HG03039 (cell line): Measurements from ENCODE around the gene SLC17A2.

Experiments used
- ATAC-seq: cut with Tn5 transposase; IDR thresholded peaks from one replicate; pipeline ENCODE4 v1.9.1; 2021; ENCODE audit warnings: mild to moderate bottlenecking, moderate library complexity; ENCODE audit not compliant: unreplicated experiment

Gene SLC17A2, protein sequence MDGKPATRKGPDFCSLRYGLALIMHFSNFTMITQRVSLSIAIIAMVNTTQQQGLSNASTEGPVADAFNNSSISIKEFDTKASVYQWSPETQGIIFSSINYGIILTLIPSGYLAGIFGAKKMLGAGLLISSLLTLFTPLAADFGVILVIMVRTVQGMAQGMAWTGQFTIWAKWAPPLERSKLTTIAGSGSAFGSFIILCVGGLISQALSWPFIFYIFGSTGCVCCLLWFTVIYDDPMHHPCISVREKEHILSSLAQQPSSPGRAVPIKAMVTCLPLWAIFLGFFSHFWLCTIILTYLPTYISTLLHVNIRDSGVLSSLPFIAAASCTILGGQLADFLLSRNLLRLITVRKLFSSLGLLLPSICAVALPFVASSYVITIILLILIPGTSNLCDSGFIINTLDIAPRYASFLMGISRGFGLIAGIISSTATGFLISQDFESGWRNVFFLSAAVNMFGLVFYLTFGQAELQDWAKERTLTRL

GRCh38 chr6:25930532-25931410, at the start of gene SLC17A2:
Gene SLC17A2, minus strand, starts transcription at chr6:25930691. Its CDS starts 4,895 bp downstream, at chr6:25925796.
- no peak for ATAC-seq

DNA sequence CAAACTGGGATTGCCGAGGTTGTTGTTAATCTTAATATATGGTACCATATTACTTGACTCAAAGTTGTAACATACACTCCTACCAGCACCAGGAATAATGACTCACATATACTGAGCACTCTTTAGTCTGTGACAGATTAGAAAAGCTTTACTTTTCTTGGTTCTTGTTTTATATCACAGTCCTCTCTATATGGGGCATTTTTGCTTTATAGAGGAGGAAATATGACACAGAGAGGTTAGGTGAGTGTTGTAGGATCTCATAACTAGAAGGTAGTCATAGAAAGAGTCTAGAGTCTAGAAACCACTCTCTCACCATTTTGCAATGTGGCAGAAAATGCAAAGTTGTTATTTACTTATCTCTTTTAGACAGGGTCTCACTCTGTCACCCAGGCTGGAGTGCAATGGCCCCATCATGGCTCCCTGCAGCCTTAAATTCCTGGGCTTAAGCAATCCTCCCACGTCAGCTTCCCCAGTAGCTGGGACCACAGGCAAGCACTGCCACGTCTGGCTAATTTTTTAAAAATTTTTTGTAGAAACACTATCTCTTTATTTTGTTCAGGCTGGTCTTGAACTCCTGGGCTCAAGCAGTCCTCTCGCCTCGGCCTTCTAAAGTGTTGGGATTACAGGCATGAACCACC, 45.6 kb upstream of the SLC17A2 start:
- ATAC-seq, result no peak

DNA sequence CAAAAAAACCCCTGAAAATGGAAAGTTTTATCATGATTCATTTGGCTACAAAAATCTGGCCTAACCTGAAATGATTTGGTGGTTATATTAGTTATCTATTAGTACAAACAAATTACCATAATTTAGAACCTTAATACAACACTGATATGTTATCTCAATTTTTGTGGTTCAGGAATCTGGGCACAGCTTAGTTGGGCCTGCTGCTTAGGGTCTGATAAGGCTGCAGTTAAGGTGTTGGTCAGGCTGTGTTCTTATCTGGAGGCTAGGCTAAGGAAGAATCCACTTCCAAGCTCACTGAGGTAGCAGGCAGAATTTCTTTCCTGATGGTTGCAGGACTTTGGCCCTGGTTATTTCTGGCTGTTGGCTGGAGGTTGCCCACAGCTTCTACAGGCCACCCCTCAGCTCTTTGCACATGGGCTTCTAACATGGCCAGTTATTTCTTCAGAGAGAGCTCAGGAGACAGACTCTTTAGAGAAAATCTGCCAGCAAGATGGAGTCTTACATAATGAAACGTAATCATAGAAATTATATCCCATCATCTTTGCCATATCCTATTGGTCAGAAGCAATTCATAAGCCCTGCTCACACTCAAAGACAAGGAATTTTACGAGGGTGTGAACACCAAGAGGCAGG, 43.5 kb upstream of the SLC17A2 start:
- ATAC-seq, result no peak

DNA sequence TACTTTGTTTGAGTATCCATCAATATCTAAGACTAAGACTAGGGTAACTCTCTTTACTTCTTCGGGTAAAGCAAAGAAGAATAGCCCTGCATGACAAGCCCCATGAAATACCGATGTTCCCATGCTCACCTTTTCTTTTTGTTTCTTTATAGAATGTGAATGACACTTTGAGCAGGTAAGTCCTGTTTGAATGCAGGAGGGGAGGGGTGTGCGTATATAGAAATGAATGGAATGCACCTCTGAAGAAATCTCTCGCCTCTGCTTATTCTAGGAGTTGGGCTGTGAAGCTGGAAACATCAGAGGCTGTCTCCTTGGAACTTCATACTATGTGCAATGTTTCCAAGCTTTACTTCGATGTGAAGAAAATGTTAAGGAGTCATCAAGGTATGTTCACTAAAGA, 42.4 kb upstream of the SLC17A2 start:
- no peak for ATAC-seq

- ATAC-seq, result no peak
Observed at GRCh38 chr6:25972128-25972527, 41.6 kb upstream of the SLC17A2 start.

DNA sequence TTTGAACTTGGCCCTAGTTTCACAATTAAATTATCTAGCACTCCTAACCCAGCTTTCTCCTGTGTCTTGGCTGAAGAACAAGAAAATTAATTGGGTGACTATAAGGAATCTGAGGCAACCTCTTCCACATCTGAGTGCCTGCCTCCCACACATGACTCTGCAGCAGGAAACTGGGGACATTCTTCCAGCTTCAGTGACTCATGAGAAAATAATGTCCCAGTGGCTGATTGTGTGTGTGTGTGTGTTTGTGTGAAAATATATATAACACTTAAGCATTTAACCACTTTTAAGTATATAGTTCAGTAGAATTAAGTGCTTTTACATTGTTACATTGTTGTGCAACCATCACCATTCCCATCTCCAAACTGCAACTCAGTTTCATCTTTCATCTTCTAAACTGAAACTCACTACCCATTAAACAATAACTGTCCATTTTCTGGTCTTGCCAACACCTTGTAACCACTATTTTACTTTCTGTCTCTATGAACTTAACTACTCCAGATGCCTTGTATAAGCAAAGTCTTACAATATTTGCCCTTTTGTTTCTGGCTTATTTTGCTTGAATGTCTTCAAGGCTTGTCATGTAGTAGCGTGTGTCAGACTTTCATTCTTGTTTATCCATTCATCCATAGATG, 40.8 kb upstream of the SLC17A2 start:
- ATAC-seq, result no peak

DNA sequence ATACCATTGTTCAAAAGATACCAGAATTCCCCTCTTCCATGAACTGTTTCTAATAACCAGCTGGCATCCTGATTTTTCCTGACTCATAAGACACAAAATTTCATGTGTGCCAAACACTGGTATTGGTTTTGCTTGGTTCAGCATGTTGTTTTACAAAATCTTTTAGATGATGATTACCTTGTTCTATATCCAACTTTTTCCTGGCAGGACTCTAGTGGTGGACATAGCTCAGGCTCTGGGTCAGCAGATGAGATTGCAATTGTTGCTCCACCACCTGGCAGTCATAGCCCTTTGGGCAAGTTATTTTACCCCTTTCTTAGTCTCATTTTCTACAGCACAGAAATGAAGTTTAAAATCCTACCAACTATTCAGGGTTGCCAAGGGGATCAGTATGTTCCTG, 38.3 kb upstream of the SLC17A2 start:
- no peak for ATAC-seq

DNA sequence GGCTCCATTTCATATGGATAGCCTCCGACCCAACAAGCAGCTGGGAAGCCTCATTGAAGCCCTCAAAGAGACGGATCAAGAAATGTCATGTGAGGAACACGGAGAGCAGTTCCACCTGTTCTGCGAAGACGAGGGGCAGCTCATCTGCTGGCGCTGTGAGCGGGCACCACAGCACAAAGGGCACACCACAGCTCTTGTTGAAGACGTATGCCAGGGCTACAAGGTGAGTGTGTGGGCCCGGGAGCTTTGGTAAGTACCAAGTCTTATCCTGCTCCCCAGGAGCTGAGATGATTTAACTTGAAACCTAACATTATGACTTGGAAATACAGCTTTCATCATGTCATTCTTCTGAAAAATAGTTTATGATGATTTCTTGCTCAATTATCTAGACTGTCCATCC, 36.2 kb upstream of the SLC17A2 start:
- no peak for ATAC-seq

- ATAC-seq, result no peak
Observed at GRCh38 chr6:25965058-25965457, 34.6 kb upstream of the SLC17A2 start.

- ATAC-seq, result no peak
Observed at GRCh38 chr6:25963426-25964123, 33.1 kb upstream of the SLC17A2 start.

DNA sequence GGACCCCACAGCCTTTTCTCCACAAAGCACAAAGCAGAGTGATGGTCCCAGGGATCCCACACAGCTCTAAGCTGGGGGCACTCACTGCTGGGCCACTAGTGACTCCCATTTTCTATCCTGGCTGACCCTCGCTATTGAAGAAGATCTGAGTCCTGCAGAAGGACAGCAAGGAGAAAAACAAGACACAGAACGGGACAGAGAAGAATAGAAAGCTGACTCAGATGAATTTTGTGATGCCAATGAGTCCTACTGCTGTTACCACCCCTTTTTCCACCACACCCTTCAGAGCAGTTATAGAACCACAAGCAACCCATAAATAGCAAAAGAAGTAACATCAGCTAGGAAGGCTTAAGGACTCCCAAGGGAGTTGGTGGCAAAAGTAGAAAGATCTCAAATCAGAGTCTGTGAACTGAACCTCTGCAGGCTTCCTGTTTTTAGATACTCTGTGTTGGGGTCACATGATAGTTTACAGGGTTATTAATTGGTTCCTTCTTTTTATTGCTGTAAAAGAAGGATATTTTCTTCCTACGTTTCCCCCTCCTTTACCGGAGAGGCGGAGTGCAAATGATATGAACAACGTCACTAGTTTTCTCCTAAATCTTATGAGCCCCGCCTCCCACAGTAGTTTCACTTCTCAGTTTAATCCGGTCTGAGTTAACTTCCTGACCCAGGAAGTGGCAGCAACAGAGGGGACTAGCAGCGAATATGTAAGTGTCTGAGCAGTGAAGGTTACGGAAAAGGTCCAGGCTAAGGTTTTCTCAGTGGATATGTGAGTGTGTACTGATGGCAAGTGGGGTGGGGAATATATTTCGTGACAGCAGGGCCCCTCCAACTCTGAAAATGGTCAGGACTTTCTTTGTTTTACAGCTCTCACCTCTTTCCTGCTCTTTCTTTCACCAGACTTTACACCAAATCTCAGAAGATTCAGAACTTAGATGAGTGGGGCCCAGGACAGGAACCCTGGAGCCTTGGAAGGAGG, 31.9 kb upstream of the SLC17A2 start, which contains the start of gene TRIM38:
TRIM38 (plus strand) TSS at position 654 of the 979 bp plus-strand sequence. CDS start 3,721 bp downstream, outside the sequence.
- ATAC-seq, result peak; percentile 77

DNA sequence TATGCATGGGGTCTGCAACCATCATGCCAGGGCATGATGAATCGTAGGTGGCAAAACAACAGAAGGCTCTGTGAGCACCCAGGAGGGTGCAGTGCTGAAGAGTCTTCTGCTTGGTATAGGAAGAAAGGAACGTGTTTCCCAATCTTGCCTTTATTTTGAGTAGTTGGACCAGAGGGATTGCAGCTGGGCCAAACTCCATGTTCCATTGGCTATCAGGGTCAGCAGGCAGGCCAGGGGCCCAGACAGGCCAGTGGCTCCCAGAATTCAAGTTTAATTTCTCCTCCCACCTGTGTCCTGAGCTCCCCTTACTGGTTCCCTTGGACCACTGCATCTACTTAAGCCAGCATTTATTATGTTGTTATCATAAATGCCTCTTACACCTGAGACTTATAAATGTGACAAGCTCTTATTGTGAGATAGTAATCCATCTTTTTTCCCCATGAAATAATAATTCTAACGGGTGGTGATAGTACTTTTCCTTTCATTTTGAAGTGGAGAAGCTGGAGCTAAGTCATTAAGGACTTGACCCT, 31.2 kb upstream of the SLC17A2 start:
- ATAC-seq, result no peak

GRCh38 chr6:25960734-25961133, 30.2 kb upstream of the SLC17A2 start:
- no peak for ATAC-seq

GRCh38 chr6:25959890-25960536, 29.5 kb upstream of the SLC17A2 start:
- no peak for ATAC-seq

GRCh38 chr6:25958700-25959162, 28.2 kb upstream of the SLC17A2 start:
- ATAC-seq, result no peak

DNA sequence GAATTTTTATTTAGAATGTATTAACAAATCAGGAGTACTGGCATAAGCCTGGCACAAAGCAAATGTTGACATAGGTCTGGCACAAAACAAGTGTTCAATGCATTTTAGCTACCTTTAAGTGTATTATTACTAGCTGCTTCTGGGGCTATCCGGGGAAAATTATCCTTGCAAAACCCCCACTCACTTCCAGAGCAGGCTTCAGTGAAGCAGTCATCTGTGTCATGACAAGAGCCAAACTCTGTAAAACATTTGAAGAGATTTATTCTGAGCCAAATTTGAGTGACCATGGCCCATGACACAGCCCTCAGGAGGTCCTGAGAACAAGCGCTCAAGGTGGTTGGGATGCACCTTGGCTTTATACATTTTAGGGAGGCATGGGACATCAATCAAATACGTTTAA, 25.7 kb upstream of the SLC17A2 start:
- ATAC-seq, result no peak

DNA sequence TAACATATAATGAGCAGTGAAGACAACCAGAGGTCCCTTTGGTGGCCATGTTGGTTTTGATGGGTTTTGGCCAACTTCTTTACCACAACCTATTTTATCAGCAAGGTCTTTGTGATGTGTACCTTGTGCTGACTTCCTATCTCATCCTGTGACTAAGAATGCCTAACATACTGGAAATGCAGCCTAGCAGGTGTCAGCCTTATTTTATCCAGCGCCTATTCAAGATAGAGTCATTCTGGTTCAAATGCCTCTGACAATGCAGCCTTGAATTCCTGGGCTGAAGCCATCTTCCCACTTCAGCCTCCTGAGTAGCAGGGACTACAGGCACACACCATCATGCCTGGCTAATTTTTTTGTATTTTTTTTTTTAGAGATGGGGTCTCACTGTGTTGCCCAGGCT, 24.3 kb upstream of the SLC17A2 start:
- no peak for ATAC-seq

DNA sequence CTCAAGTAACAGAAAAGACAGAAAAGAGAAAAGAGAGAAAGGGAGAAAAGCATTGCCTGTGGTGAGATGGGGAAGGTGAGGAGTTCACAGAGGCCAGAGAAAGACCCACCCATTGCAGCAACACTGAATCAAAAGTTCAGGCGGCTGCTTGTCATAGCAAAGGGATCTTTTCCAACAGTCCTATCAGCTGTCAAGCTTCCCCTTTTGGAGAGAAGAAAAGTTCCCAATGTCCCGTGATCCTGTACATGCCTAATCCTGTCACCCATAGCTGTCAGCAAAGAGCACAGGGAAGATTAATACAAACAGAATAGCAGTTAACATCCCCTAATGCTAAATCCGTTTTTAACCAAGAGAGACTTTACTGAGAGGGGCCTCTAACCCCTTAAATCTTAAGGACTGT, 23.2 kb upstream of the SLC17A2 start:
- ATAC-seq, result no peak
